Effector memory CD4-positive, alpha-beta T cell (primary cell): Measurements from ENCODE around the gene ACOX1.

ENCODE experiments used
- DNase-seq, 3 donors: peaks; one replicate each; pipeline ENCODE4 v3.0.0-alpha.2; 2020
- H3K27ac ChIP-seq: 2 replicates; pipeline ENCODE4 v1.7.0; 2013; ENCODE audit warnings: mild to moderate bottlenecking, low read length, moderate library complexity; ENCODE audit not compliant: insufficient read depth, poor library complexity, severe bottlenecking
- H3K27me3 ChIP-seq: replicated peaks from 2 replicates; pipeline ENCODE4 v1.7.0; 2013; ENCODE audit warnings: mild to moderate bottlenecking, low read length; ENCODE audit not compliant: insufficient read depth, control insufficient read depth, poor library complexity, severe bottlenecking
- H3K36me3 ChIP-seq: 2 replicates; pipeline ENCODE4 v1.7.0; 2013; ENCODE audit warnings: mild to moderate bottlenecking, low read length, moderate library complexity; ENCODE audit not compliant: control insufficient read depth, insufficient read depth
- H3K4me1 ChIP-seq: 2 replicates; pipeline ENCODE4 v1.7.0; 2013; ENCODE audit warnings: low read length, mild to moderate bottlenecking; ENCODE audit not compliant: control insufficient read depth, insufficient read depth, poor library complexity, severe bottlenecking
- H3K4me3 ChIP-seq: 2 replicates; pipeline ENCODE4 v1.7.0; 2013; ENCODE audit warnings: low read length, low read depth, mild to moderate bottlenecking; ENCODE audit not compliant: insufficient read depth, poor library complexity, severe bottlenecking
- H3K9me3 ChIP-seq: 2 replicates; pipeline ENCODE4 v1.7.0; 2013; ENCODE audit warnings: mild to moderate bottlenecking, low read length, moderate library complexity; ENCODE audit not compliant: control insufficient read depth

ACOX1 gene

GRCh38 chr17:76000016-76000754 is 21.2 kb upstream of the ACOX1 start:
- H3K4me3 ChIP-seq, result no peak overlapping the region
- peak in 2 of 3 donors; percentile 20 to 41 for DNase-seq

GRCh38 chr17:75998327-75998795 is 19.4 kb upstream of the ACOX1 start:
- Histone ChIP-seq H3K36me3 (peaks cover 4% of the 10 kb centered on the region), H3K27me3 (no peaks in the 10 kb centered on the region), H3K4me1 (peaks cover 8% of the 10 kb centered on the region), H3K9me3 (no peaks in the 10 kb centered on the region), H3K27ac (no peak overlapping the region), H3K4me3 (no peak overlapping the region)
- no peak for DNase-seq

More at GRCh38 chr17:76000016-76000754, 21.2 kb upstream of the ACOX1 start:
- H3K36me3 ChIP-seq, result peaks cover 3% of the 10 kb centered on the region
- H3K4me1 ChIP-seq, result peaks cover 8% of the 10 kb centered on the region
- H3K9me3 ChIP-seq, result no peaks in the 10 kb centered on the region
- no peak overlapping the region for H3K27ac ChIP-seq
- no peaks in the 10 kb centered on the region for H3K27me3 ChIP-seq

GRCh38 chr17:75996665-75997590 is 18.0 kb upstream of the ACOX1 start:
- Histone ChIP-seq H3K4me3 (no peak overlapping the region), H3K27me3 (no peaks in the 10 kb centered on the region), H3K36me3 (peaks cover 4% of the 10 kb centered on the region), H3K27ac (peak overlapping the region; percentile 48), H3K9me3 (no peaks in the 10 kb centered on the region), H3K4me1 (peaks cover 8% of the 10 kb centered on the region)
- peak; percentile 20 to 38 (median 30) for DNase-seq

- H3K9me3 ChIP-seq, result no peaks in the 10 kb centered on the region
- no peak overlapping the region for H3K27ac ChIP-seq
- H3K36me3 ChIP-seq, result peaks cover 3% of the 10 kb centered on the region
- DNase-seq, result no peak
- no peaks in the 10 kb centered on the region for H3K27me3 ChIP-seq
- no peak overlapping the region for H3K4me3 ChIP-seq
- H3K4me1 ChIP-seq, result peaks cover 8% of the 10 kb centered on the region
Observed at GRCh38 chr17:75995385-75995925, 16.5 kb upstream of the ACOX1 start.

- Histone ChIP-seq H3K4me1 (peaks cover 8% of the 10 kb centered on the region), H3K36me3 (peaks cover 3% of the 10 kb centered on the region), H3K27ac (no peak overlapping the region), H3K27me3 (no peaks in the 10 kb centered on the region), H3K9me3 (no peaks in the 10 kb centered on the region), H3K4me3 (no peak overlapping the region)
- no peak for DNase-seq
Observed at GRCh38 chr17:75994802-75995370, 15.9 kb upstream of the ACOX1 start.

- no peak overlapping the region for H3K4me3 ChIP-seq
- no peak overlapping the region for H3K27ac ChIP-seq
- no peak for DNase-seq
- H3K9me3 ChIP-seq, result no peaks in the 10 kb centered on the region
- peaks cover 3% of the 10 kb centered on the region for H3K36me3 ChIP-seq
- H3K27me3 ChIP-seq, result no peaks in the 10 kb centered on the region
- H3K4me1 ChIP-seq, result no peaks in the 10 kb centered on the region
Observed at GRCh38 chr17:75991396-75991795, 12.4 kb upstream of the ACOX1 start.

GRCh38 chr17:75987041-75987440 is 8.1 kb upstream of the ACOX1 start:
- H3K4me1 ChIP-seq, result no peaks in the 10 kb centered on the region
- no peaks in the 10 kb centered on the region for H3K9me3 ChIP-seq
- H3K27ac ChIP-seq, result no peak overlapping the region
- H3K4me3 ChIP-seq, result no peak overlapping the region
- DNase-seq, result no peak
- no peaks in the 10 kb centered on the region for H3K36me3 ChIP-seq
- H3K27me3 ChIP-seq, result no peaks in the 10 kb centered on the region

- Histone ChIP-seq H3K9me3 (no peaks in the 10 kb centered on the region), H3K4me3 (no peak overlapping the region), H3K27ac (no peak overlapping the region), H3K27me3 (no peaks in the 10 kb centered on the region), H3K36me3 (no peaks in the 10 kb centered on the region), H3K4me1 (no peaks in the 10 kb centered on the region)
- no peak for DNase-seq
Observed at GRCh38 chr17:75985986-75986385, 7.0 kb upstream of the ACOX1 start.

- Histone ChIP-seq H3K4me1 (peaks cover 5% of the 10 kb centered on the region), H3K4me3 (no peak overlapping the region), H3K27me3 (no peaks in the 10 kb centered on the region), H3K27ac (no peak overlapping the region), H3K36me3 (no peaks in the 10 kb centered on the region), H3K9me3 (no peaks in the 10 kb centered on the region)
- no peak for DNase-seq
Observed at GRCh38 chr17:75983501-75984181, 4.7 kb upstream of the ACOX1 start.
